IPS-18c (cell line): ENCODE data around the gene IL20RB.
"Not testable (repeated sequence)": the region's sequence is repeated elsewhere in the genome, so short reads cannot be mapped to it uniquely, and the experiment has no call there.

ENCODE experiments used
- H3K4me3 ChIP-seq: 2 replicates; pipeline ENCODE4 v1.7.0; 2013; ENCODE audit warnings: low read depth, mild to moderate bottlenecking, low read length, moderate library complexity; ENCODE audit not compliant: insufficient read depth
- H3K9me3 ChIP-seq: one replicate; pipeline ENCODE4 v1.6.1; 2013; ENCODE audit warnings: mild to moderate bottlenecking, low read length, moderate library complexity; ENCODE audit not compliant: control insufficient read depth, insufficient read depth

IL20RB gene

DNA sequence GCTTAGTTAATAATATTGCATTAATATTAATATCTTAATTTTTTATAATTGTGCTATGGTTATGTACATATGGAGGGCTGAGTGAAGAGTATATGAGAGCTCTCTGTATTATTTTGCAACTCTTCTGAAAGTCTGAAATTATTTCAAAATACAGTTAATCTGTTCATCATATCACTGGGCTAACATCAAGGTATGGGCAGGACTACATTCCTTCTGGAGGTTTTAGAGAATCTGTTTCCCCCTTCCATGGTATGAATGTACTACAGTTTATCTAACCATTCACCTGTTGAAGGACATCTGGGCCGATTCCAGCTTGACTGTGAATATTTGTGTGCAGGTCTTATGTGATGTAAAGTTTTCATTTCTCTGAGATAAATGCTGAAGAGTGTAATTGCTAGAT lies 5.1 kb downstream of the IL20RB start:
- H3K9me3 ChIP-seq, result no peaks in the 10 kb centered on the region

DNA sequence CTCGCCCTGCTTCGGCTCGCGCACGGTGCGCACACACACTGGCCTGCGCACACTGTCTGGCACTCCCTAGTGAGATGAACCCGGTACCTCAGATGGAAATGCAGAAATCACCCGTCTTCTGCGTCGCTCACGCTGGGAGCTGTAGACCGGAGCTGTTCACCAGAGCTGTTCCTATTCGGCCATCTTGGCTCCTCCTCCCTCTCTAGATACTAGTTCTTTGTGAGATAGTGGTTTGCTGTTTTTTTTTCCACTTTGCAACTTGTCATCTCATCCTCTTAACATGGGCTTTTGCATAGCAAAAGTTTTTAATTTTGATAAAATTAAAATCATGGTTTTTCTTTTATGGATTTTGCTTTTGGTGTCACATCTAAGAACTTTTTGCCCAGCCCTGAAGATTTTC lies 11.8 kb downstream of the IL20RB start:
- H3K9me3 ChIP-seq, H3K4me3 ChIP-seq: not testable (repeated sequence)

More for the DNA sequence above, 5.1 kb downstream of the IL20RB start:
- H3K4me3 ChIP-seq, result no peak overlapping the region

- H3K9me3 ChIP-seq, result no peaks in the 10 kb centered on the region
- H3K4me3 ChIP-seq, result no peak overlapping the region
Measured at GRCh38 chr3:136973352-136973751, 15.6 kb downstream of the IL20RB start.

GRCh38 chr3:136974670-136975069 lies 16.9 kb downstream of the IL20RB start:
- H3K4me3 ChIP-seq, result no peak overlapping the region
- no peaks in the 10 kb centered on the region for H3K9me3 ChIP-seq

GRCh38 chr3:136979204-136979603 lies 21.4 kb downstream of the IL20RB start:
- H3K4me3 ChIP-seq, result no peak overlapping the region
- no peaks in the 10 kb centered on the region for H3K9me3 ChIP-seq

GRCh38 chr3:136979684-136980083 lies 21.9 kb downstream of the IL20RB start:
- H3K9me3 ChIP-seq, result no peaks in the 10 kb centered on the region
- H3K4me3 ChIP-seq, result no peak overlapping the region

GRCh38 chr3:136982033-136982432 lies 24.2 kb downstream of the IL20RB start:
- Histone ChIP-seq H3K9me3 (no peaks in the 10 kb centered on the region), H3K4me3 (no peak overlapping the region)

GRCh38 chr3:136982520-136983138 lies 24.8 kb downstream of the IL20RB start:
- Histone ChIP-seq H3K4me3 (no peak overlapping the region), H3K9me3 (no peaks in the 10 kb centered on the region)

- H3K9me3 ChIP-seq, result peaks cover 4% of the 10 kb centered on the region
- H3K4me3 ChIP-seq, result no peak overlapping the region
Measured at GRCh38 chr3:136984837-136985236, 27.1 kb downstream of the IL20RB start.

DNA sequence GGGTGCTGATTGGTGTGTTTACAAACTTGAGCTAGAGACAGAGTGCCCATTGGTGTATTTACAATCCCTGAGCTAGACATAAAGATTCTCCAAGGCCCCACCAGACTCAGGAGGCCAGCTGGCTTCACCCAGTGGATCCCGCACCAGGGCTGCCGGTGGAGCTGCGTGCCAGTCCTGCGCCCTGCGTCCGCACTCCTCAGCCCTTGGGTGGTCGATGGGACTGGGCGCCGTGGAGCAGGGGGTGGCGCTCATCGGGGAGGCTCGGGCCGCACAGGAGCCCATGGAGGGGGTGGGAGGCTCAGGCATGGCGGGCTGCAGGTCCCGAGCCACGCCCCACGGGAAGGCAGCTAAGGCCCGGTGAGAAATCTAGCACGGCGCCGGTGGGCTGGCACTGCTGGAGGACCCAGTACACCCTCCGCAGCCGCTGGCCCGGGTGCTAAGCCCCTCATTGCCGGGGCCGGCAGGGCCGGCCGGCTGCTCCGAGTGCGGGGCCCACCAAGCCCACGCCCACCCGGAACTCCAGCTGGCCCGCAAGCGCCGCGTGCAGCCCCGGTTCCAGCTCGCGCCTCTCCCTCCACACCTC lies 29.7 kb downstream of the IL20RB start:
- H3K9me3 ChIP-seq, H3K4me3 ChIP-seq: not testable (repeated sequence)

DNA sequence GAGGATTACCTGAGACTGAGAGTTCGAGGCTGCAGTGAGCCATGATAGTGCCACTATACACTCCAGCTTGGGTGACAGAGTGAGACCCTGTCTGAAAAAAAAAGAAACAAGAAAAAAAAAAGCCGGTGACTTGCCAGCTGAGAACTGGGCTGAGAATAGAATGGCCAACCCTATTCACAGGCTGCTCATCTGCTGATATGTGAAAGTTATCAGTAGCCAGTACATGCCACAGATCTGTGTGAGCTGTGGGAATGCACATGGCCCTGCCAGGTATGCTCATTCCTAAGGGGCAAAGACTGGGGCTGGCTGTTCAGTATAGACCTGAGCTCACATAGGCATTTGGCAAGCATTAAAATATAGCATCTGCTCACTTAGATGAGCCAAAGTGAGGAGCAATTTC lies 30.9 kb downstream of the IL20RB start:
- Histone ChIP-seq H3K4me3 (no peak overlapping the region), H3K9me3 (peaks cover 4% of the 10 kb centered on the region)

DNA sequence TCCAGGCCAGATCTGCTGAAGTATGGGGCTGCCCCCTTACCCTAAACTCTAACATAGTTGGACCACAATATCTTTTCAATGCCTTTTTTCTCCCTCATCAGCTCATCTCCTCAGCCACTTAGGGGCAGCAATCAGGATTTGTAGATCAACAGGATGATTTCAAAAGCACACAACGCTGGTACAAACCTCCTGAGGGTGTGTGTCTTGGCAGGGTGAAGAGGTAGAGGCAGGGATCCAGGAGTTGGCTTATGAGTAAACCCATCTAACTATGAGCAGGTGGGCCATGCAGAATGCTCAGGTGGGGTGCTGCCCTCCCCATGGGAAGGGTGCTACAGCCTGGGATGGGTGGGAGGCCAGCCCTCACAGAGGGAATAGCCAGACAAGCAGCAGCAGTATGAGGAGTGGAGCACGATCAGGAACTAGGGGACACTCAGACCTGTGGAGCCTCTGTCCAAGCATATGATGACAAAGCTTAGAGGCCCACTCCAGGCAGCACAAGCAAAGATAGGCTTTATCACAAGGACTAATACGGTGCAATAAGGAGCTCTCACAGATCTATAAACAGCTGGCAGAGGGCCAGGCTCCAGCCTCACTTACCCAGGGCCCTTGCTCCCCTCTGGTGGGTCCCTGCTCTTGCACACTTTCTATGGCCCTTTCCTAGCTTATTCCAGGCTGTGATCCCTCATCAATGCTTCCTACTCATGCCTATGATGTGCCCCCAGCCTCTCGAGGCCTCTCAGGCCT lies 32.2 kb downstream of the IL20RB start:
- H3K9me3 ChIP-seq, result peaks cover 4% of the 10 kb centered on the region

GRCh38 chr3:136990826-136991225 lies 33.0 kb downstream of the IL20RB start:
- H3K9me3 ChIP-seq, result peaks cover 4% of the 10 kb centered on the region

More for the DNA sequence above, 32.2 kb downstream of the IL20RB start:
- no peak overlapping the region for H3K4me3 ChIP-seq

DNA sequence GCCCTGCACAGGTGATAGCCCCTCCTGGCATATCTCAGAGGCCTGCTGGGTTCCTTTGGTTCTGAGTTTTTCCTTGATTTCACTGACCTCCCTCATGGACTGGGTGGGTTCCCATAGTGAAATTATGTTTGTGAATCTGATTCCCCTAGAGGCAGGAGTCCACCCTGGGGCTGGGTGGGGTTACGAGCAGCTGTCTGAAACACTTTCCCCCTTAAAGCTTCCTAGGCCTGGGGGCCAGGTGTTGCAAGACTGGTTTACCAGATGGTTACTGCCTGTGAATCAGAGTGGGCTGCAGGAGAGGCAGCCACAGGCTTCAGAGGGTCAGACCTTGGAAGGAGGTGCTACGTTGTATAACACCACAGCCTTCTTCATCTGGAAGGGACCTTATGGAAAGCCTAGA lies 34.3 kb downstream of the IL20RB start:
- Histone ChIP-seq H3K9me3 (peaks cover 4% of the 10 kb centered on the region), H3K4me3 (no peak overlapping the region)

More at GRCh38 chr3:136990826-136991225, 33.0 kb downstream of the IL20RB start:
- no peak overlapping the region for H3K4me3 ChIP-seq

DNA sequence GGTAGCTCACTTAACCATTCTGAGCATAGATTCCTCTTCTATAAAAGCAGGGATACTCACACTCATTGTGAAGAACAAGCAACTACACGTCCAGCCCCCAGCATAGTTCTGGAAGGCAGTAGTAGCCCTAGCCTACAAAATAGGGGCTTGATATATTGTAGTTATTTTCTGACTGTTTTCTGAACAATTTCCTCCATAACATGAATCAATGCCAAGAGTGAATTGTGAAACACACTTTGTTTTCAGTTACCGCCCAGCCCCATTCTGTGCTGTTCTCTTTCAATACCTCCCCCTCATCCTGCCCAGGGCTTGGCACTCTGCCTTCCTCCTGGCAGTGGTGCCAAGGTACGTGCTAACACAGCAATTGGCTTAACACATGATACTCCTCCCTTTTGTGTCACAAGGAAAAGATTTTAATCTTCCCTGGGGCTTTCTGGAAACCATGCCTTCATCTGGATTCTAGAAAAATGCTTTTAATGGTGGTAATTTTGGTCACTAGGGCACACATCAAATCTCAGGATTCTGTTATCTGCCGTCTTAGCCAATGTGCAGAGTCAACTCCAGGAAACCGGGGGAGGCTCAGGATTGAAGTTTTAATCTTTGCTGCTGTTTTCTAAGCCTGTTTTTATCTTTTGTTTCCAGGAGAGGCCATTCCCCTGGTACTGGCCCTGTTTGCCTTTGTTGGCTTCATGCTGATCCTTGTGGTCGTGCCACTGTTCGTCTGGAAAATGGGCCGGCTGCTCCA lies 37.2 kb downstream of the IL20RB start:
- no peaks in the 10 kb centered on the region for H3K9me3 ChIP-seq
- H3K4me3 ChIP-seq, result no peak overlapping the region

DNA sequence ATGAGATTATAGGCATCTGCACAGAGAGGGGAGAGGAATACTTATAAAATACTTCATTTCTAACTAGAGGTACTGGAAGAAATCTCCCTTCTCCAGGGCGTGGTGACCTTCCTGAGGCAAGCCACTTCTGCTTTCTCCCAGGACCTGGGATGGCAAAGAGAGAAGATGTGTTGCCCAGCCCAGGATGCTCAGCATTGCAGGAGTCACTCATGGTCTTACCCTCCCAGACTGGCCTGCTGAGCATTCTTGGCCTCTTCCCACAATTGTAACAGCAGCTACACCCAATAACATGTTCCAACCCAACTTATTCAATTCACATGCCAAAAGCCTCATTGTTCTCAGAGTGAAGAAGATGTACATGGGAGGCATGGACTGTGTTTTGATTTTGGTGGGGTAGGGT lies 37.9 kb downstream of the IL20RB start:
- Histone ChIP-seq H3K9me3 (no peaks in the 10 kb centered on the region), H3K4me3 (no peak overlapping the region)

DNA sequence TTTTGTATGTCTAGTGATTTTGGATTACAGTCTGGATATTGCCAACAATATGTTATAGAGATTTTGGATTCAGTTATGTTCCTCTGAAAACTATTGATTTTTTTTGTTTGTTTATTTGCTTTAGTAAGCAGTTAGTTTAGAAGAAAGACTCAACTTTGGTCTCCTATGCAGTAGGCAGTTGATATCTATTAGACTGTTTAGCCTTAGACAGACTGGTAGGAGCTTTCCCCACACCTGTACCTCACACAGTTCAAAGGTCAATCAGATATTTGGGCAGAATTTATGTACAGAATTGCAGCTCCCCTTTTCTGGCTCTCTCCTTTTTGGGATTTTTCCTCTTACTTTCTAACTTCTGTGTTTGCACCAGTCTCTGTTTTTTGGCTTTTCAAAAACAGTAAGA lies 42.3 kb downstream of the IL20RB start:
- no peak overlapping the region for H3K4me3 ChIP-seq
- H3K9me3 ChIP-seq, result no peaks in the 10 kb centered on the region

GRCh38 chr3:137007376-137007775 lies 49.6 kb downstream of the IL20RB start:
- H3K4me3 ChIP-seq, H3K9me3 ChIP-seq: not testable (repeated sequence)
